C4-2B (cell line): ENCODE results near the gene MGMT.

ENCODE experiments used
- H3K27ac ChIP-seq: fragments of 450-650 bp; 2 replicates; pipeline ENCODE4 v1.5.1; 2017
- ZFX ChIP-seq: fragments of 450-650 bp; IDR thresholded peaks from 2 replicates; pipeline ENCODE4 v1.6.1; 2017
- TF ChIP-seq, protein P1 (sequence below): fragments of 450-650 bp; conservative IDR thresholded peaks from 2 replicates; pipeline ENCODE4 v1.5.1; 2017; ENCODE audit warnings: mild to moderate bottlenecking

The MGMT gene

DNA sequence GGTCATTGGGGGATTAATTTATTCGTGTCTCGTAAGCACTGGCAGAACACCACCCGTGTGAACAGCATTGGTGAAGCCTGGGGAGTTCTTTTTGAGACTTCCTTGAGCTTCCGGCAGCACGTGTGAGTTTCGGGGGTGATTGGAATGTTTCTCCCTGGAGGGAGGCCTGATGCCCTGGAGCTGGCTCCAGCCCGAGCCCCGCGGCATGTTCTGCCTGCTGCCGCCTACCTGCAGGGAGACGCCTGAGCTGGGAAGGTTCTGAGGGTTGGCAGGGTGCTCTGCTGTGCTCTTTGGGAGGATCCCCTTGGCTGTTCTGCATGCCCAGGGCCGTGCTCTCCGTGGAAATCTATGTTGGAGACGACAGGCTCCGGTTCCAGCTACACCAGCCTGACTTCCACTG, 159.3 kb downstream of the MGMT start:
- H3K27ac ChIP-seq: no peak overlapping the region
- TF ChIP-seq, protein P1, sequence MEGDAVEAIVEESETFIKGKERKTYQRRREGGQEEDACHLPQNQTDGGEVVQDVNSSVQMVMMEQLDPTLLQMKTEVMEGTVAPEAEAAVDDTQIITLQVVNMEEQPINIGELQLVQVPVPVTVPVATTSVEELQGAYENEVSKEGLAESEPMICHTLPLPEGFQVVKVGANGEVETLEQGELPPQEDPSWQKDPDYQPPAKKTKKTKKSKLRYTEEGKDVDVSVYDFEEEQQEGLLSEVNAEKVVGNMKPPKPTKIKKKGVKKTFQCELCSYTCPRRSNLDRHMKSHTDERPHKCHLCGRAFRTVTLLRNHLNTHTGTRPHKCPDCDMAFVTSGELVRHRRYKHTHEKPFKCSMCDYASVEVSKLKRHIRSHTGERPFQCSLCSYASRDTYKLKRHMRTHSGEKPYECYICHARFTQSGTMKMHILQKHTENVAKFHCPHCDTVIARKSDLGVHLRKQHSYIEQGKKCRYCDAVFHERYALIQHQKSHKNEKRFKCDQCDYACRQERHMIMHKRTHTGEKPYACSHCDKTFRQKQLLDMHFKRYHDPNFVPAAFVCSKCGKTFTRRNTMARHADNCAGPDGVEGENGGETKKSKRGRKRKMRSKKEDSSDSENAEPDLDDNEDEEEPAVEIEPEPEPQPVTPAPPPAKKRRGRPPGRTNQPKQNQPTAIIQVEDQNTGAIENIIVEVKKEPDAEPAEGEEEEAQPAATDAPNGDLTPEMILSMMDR: no peak
- TF ChIP-seq ZFX: no peak

GRCh38 chr10:129626796-129627435, 159.9 kb downstream of the MGMT start:
- H3K27ac ChIP-seq: no peak overlapping the region
- TF ChIP-seq, protein P1: no peak
- no peak for TF ChIP-seq ZFX

GRCh38 chr10:129627442-129627841, 160.4 kb downstream of the MGMT start:
- no peak overlapping the region for H3K27ac ChIP-seq
- no peak for TF ChIP-seq ZFX

- no peak overlapping the region for H3K27ac ChIP-seq
- TF ChIP-seq ZFX: no peak
- TF ChIP-seq, protein P1: no peak
Measured at GRCh38 chr10:129628823-129629222, 161.8 kb downstream of the MGMT start.

GRCh38 chr10:129629911-129630310, 162.9 kb downstream of the MGMT start:
- H3K27ac ChIP-seq: no peak overlapping the region
- no peak for TF ChIP-seq ZFX
- TF ChIP-seq, protein P1: no peak

GRCh38 chr10:129631006-129631405, 164.0 kb downstream of the MGMT start:
- TF ChIP-seq ZFX: no peak
- TF ChIP-seq, protein P1: no peak
- no peak overlapping the region for H3K27ac ChIP-seq

DNA sequence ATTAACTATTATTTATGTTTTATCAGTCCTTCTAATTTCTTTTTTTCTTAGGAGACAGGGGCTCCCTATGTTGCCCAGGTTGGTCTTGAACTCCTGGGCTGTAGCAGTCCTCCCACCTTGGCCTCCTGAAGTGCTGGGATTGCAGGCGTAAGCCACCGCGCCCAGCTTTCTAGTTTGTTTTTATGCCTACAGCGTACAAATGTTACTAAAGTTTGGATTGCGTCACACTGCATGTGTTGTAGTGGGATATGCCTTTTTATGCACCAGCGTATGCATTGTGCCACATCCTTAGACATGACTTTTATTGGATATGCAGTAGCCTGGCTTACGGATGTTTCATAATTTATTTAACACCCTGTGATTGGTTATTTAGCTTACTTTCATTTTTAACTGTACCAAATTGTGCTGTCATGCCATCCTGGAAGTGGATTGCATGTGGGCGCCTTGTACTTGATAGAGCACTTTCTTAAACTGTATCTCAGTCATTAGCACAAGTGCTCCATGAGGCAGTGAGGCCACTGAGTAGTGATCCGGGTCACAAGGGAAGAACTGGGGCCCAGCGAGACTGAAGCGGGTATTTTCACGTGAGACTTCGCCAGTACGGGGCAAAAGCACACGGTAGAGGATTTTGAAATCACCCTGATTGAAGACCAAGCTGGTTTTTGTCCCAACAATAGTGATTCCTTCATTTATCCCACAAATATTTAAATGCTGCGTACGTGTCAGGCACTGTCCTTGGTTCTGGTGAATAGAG, 165.0 kb downstream of the MGMT start:
- TF ChIP-seq ZFX: no peak
- TF ChIP-seq, protein P1: no peak
- H3K27ac ChIP-seq: no peak overlapping the region

- TF ChIP-seq, protein P1: no peak
- TF ChIP-seq ZFX: no peak
- H3K27ac ChIP-seq: no peak overlapping the region
Measured at GRCh38 chr10:129637010-129637409, 170.0 kb downstream of the MGMT start.
